GM19023 (cell line): ENCODE results near the gene PTPRD.

Experiments
- ATAC-seq: cut with Tn5 transposase; IDR thresholded peaks from one replicate; pipeline ENCODE4 v1.9.1; 2021; ENCODE audit warnings: mild to moderate bottlenecking, moderate library complexity; ENCODE audit not compliant: unreplicated experiment

The PTPRD gene

GRCh38 chr9:8514760-8515159 is 2098.0 kb downstream of the PTPRD start:
- no peak for ATAC-seq

- ATAC-seq: no peak
These were observed 2104.0 kb downstream of the PTPRD start for GRCh38 chr9:8508671-8509290.

GRCh38 chr9:8494571-8494970 is 2118.2 kb downstream of the PTPRD start:
- no peak for ATAC-seq

- ATAC-seq: no peak
These were observed 2120.1 kb downstream of the PTPRD start for GRCh38 chr9:8492679-8493078.

- no peak for ATAC-seq
These were observed 2120.8 kb downstream of the PTPRD start for GRCh38 chr9:8492024-8492423.

GRCh38 chr9:8491563-8491962 is 2121.2 kb downstream of the PTPRD start:
- no peak for ATAC-seq

GRCh38 chr9:8489835-8490234 is 2123.0 kb downstream of the PTPRD start:
- no peak for ATAC-seq

GRCh38 chr9:8486095-8486494 is 2126.7 kb downstream of the PTPRD start:
- no peak for ATAC-seq

GRCh38 chr9:8484597-8485191 is 2128.1 kb downstream of the PTPRD start:
- ATAC-seq: no peak

- no peak for ATAC-seq
These were observed 2135.4 kb downstream of the PTPRD start for GRCh38 chr9:8477450-8477849.

GRCh38 chr9:8474937-8475336 is 2137.9 kb downstream of the PTPRD start:
- ATAC-seq: no peak

- no peak for ATAC-seq
These were observed 2139.4 kb downstream of the PTPRD start for GRCh38 chr9:8473244-8474020.

- no peak for ATAC-seq
These were observed 2144.7 kb downstream of the PTPRD start for GRCh38 chr9:8468045-8468637.

- no peak for ATAC-seq
These were observed 2155.0 kb downstream of the PTPRD start for GRCh38 chr9:8457816-8458215.

GRCh38 chr9:8457055-8457454 is 2155.7 kb downstream of the PTPRD start:
- ATAC-seq: no peak

- no peak for ATAC-seq
These were observed 2156.5 kb downstream of the PTPRD start for GRCh38 chr9:8456344-8456743.

- no peak for ATAC-seq
These were observed 2161.8 kb downstream of the PTPRD start for GRCh38 chr9:8450810-8451545.

- ATAC-seq: no peak
These were observed 2164.6 kb downstream of the PTPRD start for GRCh38 chr9:8448226-8448625.

GRCh38 chr9:8447601-8448000 is 2165.2 kb downstream of the PTPRD start:
- ATAC-seq: no peak

- ATAC-seq: no peak
These were observed 2174.9 kb downstream of the PTPRD start for GRCh38 chr9:8437876-8438275.

GRCh38 chr9:8437259-8437658 is 2175.5 kb downstream of the PTPRD start:
- no peak for ATAC-seq
